Activated CD4-positive, CD25-positive, alpha-beta regulatory T cell treated with anti-CD3 and anti-CD28 coated beads, Interleukin-2, amount 50 U/mL, for 72 hours (primary cell): ENCODE measurements around the gene CHCHD5.
"Not testable (repeated sequence)": the region's sequence is repeated elsewhere in the genome, so short reads cannot be mapped to it uniquely, and the experiment has no call there.

ENCODE experiments used
- DNase-seq: peaks from one replicate; pipeline ENCODE4 v3.0.0; 2021

CHCHD5 gene

DNA sequence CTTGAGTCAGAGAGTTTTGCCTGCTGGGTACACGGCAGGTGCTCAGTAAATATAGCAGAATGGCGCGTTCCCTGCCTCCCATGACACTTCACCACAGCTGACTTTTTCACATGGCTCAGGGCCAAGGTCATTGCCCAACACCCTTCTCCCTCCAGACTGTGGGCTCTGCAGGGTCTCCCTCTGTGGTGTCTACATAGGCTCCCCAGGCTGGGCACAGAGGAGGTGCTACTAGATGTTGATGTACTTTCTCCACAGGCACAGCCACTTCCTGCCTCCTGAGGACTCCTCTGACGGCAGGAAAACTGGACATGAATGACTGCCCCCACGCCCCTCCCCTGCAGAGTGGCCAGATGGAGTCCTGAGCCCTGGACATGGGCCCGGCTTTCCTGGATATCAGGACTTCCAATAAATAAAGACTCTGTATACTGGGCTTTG is 4.2 kb downstream of the CHCHD5 start:
- DNase-seq = no peak

DNA sequence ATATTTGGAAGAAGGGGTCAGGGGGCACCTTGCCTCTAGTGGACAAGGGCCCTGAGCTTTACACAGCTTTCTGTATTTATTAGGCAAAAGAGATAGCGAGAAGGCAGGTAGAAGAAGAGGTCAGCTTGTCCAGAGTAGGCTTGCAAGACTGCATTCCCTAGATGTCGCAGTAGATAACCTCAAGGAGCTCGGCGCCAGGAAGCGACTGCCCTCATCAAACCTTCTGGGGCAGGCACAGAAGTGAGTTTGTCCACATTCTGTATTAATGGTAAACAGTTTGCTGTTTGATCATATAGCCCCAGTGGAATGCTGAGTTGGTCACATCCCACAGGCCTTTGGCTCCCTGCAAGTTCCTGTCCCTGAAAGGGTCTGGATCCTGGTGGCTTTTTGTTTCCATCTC is 7.0 kb downstream of the CHCHD5 start:
- DNase-seq = no peak

DNA sequence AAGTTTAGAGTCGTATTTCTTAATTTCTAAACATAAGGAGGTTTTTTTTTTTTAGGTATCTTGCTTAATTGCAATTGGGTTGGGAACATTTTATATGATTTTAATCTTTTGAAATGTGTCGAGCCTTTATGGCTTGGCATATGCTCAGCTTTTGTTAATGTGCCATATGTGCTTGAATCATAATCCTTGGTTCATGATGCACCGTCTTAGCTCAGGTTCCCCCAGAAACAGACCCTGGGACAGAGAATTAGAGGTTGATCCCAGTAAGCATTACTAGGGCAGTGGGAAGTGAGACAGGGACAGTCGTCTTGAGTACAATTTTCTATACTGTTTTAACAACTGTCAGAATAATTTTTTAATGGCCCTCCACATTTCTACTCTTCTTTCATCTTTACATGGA is 9.3 kb downstream of the CHCHD5 start:
- DNase-seq = no peak

DNA sequence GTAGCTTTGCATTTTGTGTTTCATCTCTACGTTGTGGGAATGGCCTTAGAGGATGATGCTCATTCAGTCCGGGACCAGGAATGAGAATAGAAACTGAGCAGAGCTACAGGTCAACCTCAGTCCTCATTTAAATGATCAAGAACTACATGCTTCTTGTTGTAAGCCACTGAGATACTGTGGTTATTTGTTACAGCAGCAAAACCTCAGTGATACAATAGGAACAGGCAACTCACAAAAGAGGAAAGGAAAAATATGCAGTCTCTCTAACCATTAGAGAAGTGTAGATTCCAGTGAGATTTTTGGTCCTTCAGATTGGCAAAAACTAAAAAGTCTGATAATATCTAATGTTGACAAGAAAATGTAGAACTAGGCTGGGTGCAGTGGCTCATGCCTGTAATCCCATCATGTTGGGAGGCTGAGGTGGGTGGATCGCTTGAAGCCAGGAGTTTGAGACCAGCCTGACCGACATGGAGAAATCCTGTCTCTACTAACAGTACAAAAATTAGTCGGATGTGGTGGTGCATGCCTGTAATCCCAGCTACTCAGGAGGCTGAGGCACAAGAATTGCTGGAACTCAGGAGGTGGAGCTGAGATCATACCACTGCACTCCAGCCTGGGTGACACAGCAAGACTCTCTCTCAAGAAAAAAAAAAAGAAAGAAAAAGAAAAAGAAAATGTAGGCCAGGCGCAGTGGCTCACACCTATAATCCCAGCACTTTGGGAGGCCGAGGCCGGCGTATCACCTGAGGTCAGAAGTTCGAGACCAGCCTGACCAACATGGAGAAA is 13.3 kb downstream of the CHCHD5 start:
- DNase-seq = no peak

DNA sequence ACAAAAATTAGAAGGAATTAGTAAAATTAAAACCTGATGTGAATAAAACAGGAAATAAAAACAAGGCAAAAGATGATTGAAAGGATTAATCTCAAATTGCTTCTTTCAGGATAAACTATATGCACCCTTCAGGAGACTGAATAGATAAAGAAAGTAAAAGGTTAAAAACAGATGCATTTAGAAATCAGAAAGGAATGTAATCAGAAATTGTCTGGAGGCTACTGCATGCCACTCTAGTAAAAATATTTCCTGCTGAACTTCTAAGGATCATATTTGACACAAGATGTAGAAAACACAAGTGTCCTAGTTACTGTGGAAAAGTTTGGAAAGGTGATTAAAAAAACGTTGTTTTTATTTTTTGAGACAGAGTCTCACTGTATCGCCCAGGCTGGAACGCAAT is 16.2 kb downstream of the CHCHD5 start:
- no peak for DNase-seq

DNA sequence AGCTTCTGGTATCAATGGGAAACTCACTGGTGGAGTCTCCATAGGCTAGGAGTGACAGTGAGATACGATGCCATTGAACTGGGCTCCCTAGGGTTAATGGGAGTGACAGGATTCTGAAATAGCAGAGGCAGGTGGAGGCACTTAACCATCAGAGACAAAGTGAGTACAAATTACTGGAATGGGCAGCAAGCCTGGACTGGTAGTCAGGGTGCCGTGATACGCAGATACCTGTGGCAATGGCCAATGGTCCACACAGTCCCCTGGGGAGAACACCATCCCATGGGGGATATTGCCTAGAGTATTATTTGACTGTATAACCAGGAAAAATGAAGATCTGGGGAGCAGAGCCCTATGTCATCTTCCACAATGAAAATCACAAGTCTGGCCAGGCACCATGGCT is 17.3 kb downstream of the CHCHD5 start:
- no peak for DNase-seq

DNA sequence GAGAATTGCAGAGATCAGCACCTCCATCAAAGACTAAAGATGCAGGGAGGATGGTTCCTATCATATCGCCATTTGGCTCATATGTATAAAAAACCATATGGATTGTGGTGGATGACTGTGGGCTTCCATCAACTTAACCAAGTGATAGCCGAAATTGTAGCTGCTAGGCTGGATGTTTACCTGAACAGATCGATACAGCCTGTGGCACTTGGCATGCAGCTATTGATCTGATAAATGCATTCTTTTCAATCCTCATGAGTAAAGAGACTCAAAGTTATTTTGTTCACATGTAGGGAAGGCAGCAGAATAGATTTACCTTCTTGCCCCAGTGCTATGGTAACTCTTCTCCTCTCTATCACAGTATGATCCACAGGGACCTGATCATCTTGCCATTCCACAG is 18.5 kb downstream of the CHCHD5 start:
- DNase-seq = no peak

DNA sequence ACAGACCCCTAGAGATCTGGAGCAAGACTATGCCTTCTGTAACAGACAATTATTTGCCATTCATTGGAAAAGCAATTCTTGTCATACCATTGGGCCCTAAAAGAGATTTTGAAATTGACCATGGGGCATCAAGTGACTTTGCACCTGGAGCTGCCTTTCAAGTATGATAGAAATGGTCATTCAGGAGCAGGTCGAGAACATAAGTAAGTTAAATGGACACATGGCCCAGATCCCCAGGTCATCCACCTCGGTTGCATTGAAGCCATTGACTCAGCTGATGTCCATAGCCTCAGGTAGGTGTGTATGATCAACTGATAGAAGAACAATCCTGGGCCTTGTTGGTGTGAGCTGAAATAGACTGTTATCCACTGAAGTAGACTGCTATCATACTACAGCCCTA is 19.3 kb downstream of the CHCHD5 start:
- DNase-seq = no peak

DNA sequence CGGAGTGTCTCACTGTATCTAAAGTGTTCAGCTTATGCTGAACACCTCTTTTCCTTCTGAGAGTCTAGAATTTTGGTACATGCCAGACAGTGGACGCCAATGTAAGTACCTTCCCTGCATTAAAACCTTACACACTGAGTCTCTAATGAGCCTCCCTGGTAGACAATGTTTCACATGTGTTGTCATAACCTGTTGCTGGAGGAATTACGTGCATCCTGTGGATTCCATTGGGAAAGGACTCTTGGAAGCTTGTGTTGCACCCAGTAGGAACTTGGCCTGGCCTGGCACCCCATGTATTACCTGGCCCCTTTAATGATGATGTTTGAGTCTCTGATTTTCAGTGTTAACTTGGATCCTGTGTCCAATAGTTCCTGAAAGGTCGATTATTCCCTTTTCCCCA is 20.5 kb downstream of the CHCHD5 start:
- no peak for DNase-seq

DNA sequence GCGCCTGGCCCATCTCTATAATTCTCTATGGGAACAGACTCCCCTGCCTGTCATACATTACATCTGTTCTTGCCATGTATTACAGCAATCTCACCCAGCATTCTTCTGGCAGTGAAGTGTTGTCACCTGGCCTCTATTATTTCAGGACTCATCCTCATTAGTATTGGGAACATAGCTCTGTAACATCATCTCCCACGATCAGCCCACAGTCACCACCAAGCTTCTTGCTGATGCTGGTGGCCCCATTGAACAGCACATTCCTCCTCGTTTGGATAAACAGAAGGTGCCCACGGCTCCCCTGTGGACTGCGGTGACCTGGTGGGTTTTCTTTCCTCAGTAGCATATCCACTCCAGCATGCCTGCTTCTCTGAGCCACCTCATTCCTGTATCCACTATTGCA is 21.5 kb downstream of the CHCHD5 start:
- no peak for DNase-seq

DNA sequence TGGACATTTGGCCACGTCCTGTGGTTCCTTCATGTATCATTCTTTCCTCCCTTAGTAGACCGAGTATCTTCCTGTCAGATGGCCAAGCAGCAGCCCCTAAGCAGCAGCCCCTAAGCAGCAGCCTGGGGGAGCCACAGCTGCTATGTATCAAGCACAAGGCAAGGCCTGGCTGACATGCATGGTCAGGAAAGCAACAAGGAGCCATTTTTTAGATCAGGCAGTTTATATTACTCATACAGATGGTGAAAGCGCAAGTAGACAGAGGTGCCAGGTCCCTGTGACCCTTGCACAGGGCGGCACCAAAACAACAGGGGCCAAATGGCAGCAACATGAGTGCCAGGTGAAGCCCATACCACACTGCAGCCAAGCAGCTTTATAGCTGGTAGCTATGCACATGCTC is 22.1 kb downstream of the CHCHD5 start:
- no peak for DNase-seq

DNA sequence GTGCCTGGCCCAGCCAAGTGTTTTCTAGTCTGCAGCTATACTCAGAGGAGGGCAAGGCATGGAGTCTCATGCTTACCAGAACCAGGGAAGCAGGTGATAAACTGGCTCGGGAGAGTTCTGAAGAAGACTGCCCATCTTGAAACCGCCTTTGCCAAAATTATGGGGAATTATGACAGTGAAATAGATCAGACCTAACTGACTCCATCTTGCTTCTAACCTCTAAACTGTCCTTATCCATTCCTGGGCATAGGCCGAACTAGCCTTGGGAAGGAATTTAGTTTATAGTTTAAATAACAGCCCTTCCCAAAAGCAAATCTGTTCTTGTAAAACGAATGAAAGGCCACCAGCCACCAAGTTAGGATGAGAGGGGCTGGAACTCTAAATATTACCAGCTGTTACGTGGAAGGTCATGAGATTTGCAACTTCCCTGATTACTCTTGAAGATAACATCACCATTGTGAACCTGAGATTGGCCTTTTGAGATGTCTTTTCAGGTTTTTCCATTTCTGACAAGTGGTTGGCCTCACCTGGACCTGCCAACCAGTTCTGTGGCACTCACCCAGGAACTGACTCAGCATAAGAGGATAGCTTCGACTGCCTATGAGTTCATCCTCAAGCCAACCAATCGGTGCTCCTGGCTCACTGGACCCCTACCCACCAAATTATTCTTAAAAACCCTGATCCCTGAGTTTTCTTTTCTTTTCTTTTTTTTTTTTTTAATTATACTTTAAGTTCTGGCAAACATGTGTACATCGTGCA is 23.4 kb downstream of the CHCHD5 start:
- DNase-seq = no peak

DNA sequence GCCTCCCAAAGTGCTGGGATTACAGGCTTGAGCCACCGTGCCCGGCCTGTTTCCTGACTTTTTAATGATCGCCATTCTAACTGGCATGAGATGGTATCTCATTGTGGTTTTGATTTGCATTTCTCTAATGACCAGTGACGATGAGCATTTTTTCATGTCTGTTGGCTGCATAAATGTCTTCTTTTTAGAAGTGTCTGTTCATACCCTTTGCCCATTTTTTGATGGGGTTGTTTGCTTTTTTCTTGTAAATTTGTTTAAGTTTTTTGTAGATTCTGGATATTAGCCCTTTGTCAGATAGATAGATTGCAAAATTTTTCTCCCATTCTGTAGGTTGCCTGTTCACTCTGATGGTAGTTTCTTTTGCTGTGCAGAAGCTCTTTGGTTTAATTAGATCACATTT is 24.9 kb downstream of the CHCHD5 start:
- not testable (repeated sequence) for DNase-seq

DNA sequence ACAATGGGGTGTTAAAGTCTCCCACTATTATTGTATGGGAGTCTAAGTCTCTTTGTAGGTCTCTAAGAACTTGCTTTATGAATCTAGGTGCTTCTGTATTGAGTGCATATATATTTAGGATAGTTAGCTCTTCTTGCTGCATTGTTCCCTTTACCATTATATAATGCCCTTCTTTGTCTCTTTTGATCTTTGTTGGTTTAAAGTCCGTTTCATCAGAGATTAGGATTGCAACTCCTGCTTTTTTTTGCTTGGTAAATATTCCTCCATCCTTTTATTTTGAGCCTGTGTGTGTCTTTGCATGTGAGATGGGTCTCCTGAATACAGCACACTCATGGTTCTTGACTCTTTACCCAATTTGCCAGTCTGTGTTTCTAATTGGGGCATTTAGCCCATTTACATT is 27.9 kb downstream of the CHCHD5 start:
- DNase-seq = not testable (repeated sequence)

DNA sequence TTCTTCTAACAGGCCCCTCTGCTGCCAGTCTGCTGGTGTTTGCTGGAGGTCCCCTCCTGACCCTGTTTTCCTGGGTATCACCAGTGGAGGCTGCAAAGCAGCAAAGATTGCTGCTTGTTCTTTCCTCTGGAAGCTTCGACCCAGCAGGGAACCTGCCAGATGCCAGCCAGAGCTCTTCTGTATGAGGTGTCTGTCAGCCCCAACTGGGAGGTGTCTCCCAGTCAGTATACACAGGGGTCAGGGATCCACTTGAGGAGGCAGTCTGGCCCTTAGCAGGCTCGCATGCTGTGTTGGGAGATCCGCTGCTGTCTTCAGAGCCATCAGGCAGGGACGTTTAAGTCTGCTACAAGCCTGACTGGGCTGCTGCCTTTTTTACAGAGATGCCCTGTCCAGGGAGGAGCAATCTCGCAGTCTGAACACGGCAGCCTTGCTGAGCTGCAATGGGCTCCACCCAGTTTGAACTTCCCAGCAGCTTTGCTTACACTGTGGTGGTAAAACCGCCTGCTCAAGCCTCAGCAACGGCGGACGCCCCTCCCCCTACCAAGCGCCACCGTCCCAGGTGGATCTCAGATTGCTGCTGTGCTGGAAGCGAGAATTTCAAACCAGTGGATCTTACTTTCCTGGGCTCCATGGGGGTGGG is 29.9 kb downstream of the CHCHD5 start:
- no peak for DNase-seq

DNA sequence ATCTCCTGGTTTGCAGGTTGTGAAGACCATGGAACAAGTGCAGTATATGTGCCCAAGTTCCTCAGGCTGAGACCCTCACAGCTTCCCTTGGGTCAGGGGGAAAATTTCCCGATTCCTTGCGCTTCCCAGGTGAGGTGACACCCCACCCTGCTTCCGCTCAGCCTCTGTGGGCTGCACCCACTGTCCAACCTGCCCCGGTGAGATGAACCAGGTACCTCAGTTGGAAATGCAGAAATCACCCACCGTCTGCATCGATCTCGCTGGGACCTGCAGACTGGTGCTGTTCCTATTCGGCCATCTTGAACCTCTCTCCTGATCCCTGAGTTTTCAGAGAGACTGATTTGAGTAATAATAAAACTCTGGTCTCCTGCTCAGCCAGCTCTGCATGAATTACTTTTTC is 30.6 kb downstream of the CHCHD5 start:
- DNase-seq = no peak

DNA sequence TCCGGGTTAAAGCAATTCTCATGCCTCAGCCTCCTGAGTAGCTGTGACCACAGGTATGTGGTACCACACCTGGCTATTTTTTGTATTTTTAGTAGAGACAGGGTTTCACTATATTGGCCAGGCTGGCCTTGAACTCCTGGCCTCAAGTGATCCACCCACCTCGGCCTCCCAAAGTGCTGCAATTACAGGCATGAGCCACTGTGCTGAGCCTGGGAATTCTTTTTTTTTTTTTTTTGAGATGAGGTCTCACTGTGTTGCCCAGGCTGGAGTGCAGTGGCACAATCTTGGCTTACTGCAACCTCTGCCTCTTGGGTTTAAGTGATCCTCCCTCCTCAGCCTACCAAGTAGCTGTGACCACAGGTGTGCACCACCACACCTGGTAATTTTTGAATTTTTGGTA is 31.4 kb downstream of the CHCHD5 start:
- DNase-seq = not testable (repeated sequence)

DNA sequence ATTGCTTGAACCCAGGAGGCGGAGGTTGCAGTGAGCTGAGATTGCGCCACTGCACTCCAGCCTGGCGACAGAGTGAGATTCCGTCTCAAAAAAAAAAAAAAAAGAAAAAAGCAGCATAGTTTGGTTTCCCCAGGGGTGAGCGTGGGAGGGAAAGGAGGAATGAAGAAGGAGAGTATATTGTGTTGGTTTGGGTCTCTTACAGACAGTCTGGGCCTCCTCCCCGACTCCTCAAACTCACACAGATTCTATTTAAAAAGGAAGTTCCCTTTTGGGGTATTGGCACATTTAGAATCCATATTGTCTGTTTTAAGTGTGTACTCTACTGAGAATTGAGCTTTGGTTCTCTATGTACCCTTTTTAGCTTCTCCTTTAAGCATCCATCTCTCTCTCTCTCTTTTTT is 34.0 kb downstream of the CHCHD5 start:
- DNase-seq = no peak

DNA sequence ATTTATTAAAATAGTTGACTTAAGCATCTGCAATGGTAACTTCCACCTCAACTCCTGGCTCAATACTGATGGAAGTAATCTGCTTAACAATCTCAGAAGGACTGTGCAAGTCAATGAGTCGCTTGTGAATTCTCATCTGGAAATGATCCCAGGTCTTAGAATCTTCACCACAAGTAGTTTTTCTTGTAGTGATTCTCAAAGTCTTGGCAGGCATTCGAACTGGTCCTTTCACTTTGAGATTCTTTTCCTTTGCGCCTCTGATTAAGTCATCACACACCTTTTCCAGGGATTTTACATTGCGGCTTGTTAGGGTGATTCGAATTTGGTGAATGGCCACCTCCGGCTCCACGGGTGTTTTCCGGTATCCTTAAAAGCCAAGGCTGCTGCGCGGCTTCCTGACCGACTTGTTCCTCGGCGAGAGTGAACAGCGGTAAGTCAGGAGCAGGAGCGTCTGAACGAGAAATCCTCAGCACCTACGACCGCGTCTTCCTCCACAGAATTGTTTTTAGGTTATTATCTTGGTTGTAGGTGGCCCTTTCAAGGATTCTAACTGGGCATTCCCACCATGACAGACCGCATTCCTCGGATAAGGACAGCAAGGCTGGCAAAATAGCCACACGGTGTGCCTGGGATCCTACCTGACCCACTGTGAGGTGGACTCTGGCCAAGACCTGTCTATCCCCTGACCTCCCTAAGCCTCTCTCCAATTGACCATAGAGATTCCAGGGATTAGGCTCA is 37.5 kb downstream of the CHCHD5 start:
- no peak for DNase-seq

DNA sequence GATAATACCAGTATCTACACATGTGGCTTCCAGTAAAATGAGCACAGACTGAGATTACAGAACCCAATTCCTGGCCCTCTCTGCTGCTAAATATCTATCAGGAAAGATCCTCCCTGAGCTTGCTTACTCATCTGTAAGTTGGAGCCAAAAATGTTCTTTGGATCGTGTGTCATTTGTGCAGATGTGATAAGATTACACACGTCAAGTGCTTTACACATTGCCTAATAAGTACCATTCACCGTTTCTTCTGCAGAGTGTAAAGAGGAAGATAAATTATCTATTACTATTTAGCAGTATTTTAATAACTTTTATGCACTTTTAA is 38.1 kb downstream of the CHCHD5 start:
- DNase-seq = no peak

DNA sequence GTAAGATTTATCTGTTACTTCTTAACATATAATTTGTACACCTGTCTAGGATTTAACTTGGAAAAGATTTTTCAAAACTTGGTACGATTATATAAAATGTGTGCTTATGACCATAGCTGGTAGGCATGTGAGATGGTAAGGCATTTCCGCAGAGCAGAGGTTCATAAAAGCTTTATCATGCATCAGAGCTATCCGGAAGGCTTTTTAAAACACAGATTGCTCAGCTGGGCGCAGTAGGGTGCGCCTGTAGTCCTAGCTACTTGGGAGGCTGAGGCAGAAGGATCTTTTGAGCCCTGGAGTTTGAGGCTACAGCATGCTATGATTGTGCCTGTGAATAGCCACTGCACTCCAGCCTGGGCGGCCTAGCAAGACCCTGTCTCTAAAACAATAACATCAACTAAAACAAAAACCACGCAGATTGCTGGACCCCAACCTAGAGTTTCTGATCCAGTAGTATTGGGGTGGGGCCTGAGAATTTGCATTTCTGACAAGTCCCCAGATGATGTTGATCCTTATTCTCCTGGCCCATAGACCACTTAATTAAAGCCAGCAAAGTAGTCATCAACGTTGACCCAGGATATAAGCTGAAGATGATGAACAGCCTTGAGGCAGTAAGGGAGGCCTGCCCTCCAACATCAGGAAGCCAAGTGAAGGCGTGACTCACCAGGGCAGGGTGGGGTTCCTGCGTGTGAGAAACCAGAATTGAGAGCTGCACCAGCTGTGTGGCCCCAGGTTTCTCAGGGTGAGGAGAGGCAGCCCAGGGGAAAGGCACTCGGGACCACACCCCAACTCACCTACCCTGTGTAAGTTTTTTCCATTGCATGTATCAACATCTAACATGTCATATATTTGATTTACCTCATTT is 39.7 kb downstream of the CHCHD5 start:
- no peak for DNase-seq

DNA sequence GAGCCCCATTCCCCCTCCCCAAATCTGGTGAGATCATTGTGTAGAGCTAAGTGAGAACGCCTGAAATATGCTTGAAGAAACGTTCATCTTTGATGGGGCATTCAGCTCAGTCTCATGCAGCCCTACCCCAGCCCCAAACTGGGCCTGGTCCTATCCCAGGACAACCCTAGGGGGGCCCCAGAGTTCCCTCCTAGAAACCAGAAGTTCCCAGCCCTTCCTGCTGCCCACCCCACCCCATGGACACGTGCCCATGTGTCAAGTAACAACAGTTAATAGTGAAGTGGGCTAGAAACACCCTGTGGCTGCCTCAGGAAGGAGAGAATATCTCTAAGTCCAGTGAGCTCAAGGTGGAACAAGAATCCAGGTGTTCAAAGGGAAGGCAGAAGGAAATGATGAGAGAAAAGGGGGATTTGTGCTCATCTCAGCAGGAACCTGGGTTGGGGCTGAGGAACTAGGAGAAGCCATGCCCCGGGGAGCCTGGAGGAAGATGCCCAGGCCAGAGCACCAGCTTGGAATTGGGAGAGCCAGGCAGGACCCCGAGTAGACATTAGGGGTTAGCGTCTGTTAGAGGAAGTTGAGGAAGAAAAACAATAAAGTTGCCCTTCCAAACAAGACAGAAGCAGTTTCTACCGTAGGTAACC is 41.2 kb downstream of the CHCHD5 start:
- no peak for DNase-seq
